GM12873 (cell line): ENCODE data around the gene PBX1.

ENCODE experiments used
- TF ChIP-seq, protein P1 (sequence below): IDR thresholded peaks from 2 replicates; pipeline ENCODE4 v1.5.1; 2012; ENCODE audit warnings: low read depth, mild to moderate bottlenecking, moderate library complexity, low read length, control low read depth; ENCODE audit not compliant: insufficient read depth; ENCODE audit errors: missing control alignments

PBX1 gene

DNA sequence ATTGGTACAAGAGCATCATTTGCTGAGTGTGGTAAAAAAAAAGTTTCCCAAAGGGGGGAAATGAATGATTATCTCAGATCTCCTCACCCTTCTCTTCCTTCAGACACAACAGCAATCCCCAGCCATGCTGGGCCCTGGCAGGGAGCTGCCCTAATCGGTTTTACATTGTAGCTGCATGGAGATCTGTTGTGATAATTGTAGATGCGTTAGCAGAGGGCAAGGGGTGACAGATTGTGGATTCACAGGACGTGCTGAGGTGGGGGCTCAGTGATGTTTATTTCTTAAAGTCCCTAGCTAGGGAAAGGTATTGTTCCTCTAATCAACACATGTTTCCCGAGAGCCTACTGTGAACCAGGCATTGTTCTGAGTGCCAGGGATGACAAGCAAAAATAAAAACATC lies 304.1 kb downstream of the PBX1 start:
- TF ChIP-seq, protein P1, sequence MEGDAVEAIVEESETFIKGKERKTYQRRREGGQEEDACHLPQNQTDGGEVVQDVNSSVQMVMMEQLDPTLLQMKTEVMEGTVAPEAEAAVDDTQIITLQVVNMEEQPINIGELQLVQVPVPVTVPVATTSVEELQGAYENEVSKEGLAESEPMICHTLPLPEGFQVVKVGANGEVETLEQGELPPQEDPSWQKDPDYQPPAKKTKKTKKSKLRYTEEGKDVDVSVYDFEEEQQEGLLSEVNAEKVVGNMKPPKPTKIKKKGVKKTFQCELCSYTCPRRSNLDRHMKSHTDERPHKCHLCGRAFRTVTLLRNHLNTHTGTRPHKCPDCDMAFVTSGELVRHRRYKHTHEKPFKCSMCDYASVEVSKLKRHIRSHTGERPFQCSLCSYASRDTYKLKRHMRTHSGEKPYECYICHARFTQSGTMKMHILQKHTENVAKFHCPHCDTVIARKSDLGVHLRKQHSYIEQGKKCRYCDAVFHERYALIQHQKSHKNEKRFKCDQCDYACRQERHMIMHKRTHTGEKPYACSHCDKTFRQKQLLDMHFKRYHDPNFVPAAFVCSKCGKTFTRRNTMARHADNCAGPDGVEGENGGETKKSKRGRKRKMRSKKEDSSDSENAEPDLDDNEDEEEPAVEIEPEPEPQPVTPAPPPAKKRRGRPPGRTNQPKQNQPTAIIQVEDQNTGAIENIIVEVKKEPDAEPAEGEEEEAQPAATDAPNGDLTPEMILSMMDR: no peak

DNA sequence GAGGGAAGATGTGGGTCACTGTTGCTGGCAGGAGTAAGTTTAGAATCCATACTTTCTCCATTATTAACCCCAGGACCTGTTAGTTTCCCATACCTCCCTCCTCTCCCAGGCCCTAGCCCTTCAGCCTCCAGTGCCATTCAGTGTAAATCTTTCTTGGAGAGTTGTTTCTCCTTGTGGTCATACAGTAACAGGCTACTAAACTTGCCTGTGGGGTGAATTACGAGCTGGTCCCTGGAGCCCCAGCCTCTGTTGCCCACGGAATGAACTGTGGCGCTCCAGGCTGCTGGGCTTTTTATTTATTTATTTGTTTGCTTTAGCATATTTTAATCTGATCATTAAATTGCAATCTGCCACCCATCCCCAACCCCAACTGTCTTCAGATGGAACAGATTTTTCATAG lies 305.2 kb downstream of the PBX1 start:
- TF ChIP-seq, protein P1: no peak

DNA sequence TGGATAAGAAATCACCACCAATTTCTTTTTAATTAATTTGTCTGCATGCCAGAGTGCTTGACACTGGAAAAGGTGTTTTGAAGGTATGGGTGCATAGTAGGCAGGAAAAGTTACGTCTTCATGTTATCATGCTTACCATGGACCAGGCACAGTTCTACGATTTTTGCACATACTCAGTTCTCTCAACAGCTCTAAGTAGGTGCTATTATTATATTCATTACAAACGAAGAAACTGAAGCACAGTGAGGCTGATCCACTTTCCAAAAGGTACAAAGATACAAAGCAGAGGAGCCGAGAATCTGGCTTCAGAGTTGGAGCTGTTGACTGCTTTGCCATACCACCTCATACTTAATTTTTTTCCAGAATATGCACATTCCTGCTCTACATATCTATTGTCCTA lies 306.4 kb downstream of the PBX1 start:
- TF ChIP-seq, protein P1: no peak

DNA sequence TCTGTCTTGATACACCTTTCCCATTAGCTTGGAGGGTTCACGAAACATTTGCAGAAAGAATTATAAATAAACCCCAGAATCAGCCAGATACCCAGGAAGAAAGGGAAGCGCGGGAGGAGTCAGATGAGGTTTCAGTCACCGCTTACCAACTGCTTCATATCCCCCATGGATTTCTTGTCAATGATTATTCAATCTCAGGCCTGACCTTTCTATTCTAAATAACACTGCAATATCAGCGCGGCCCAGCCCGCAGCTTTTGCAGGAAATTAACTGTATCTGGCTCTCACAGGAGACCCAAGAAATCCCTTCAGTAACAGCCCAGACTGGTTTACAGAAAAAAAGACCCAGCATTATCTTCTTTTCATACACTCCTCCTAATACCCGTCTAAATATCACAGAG lies 308.6 kb downstream of the PBX1 start:
- TF ChIP-seq, protein P1: no peak

DNA sequence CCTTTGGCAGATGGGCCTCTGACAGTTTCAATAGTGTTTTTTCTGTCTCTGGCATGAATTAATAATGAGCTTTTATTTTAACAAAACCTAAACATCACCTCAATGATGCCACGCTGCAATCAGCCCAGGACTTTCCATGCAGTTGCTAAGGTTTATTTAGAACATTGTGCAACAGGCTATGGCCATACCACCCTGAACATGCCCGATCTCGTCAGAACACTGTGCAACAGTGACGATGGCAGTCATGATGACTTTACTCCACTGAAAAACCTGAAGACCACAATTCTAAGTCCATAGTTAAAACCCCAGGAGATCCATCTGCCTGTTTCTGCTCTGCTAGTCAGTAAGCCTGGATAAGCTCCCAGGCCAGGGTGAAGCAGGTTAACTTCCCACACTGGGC lies 310.0 kb downstream of the PBX1 start:
- TF ChIP-seq, protein P1: no peak

DNA sequence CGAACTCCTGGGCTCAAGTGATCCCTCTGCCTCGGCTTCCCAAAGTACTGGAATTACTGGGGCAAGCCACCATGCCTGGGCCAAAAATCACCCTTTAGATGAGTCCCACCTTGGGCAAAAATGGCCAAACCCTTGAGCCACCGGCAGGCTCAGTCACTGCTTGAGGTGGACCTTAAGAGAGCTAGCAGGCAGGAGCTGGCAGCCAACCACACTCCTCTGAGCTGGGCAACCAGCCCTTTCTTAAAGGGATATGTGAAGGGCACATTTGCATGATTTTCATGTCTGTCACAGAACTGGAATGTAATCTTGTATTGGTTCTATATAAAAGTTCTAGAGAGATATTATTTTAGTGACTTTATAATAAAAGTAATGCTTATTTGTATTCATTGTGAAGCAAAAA lies 316.5 kb downstream of the PBX1 start:
- TF ChIP-seq, protein P1: no peak

DNA sequence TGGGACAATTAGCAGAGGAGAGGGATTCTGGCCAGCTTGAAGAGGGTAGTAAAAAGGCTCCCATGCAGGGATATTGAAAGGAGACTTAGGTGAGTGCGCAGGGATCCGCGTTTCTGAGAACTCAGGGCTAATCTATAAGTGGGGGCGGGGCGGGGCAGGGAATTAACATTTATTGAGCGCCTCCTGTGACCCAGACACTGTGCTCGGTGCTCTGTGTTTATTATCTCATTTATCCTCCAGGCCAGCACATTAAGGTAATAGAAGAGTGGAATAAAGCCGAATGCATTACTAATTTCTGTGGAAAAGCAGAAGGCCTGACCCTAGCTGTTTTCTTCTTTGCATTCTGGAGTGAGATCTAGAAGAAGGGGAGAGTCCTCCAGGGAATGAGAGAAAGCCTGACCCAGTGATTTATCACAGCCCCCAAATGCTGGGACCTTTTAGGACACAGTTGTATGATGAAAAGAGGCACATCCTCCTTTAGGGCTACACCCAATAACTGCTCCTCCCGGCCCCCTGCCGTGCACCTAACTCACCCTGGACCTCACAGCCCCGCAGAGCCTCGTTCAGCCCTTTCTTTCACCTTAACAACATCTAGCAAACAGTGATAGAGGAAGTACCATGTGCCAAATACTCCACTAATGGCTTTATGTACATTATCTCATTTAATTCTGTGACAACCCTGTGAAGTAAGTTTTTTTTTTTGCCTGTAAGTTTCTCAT lies 317.6 kb downstream of the PBX1 start:
- TF ChIP-seq, protein P1: no peak

DNA sequence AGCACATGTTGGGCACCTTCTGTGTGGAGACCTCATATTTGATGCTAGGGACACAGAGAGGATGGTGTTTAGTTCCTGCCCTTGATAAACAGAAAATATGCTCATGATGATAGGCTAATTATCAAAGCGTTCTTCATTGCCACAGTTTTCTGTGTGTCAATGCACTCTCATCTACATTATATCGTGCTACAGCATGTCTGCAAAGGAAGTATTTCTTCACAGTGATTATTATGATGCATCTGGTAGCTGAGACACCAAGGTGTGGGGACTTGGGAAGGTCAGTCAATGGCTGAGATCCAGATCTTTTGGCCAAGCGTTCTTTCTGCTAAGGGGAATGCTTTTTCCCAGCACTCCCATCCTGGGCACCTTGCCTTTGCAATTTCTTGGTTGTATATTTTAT lies 321.2 kb downstream of the PBX1 start:
- TF ChIP-seq, protein P1: no peak
